ENCODE data around the gene CELF1. TPM values are rescaled to one million over a fixed set of nuclear protein-coding genes. Genes with fewer than 3 reads are reported as not detected.

Gene CELF1
- polyA plus RNA-seq, 1 donor = 71.5 TPM

Other genes starting within 250 kb of the CELF1 start
- 0.49 TPM for gene MYBPC3, start 200.4 kb downstream of the CELF1 start, polyA plus RNA-seq (ENCODE audit: insufficient read length)
- gene SPI1, start 174.6 kb downstream of the CELF1 start, polyA plus RNA-seq (ENCODE audit: insufficient read length) = 11.3 TPM
- 38.8 TPM for gene SLC39A13, start 144.5 kb downstream of the CELF1 start, polyA plus RNA-seq (ENCODE audit: insufficient read length)
- gene PSMC3, start 126.7 kb downstream of the CELF1 start, polyA plus RNA-seq (ENCODE audit: insufficient read length) = 126 TPM
- 126 TPM for gene RAPSN, start 104.0 kb downstream of the CELF1 start, polyA plus RNA-seq (ENCODE audit: insufficient read length)
- 25.4 TPM for gene PTPMT1, start 12.5 kb upstream of the CELF1 start, polyA plus RNA-seq (ENCODE audit: insufficient read length)
- 16.3 TPM for gene KBTBD4, start 25.8 kb upstream of the CELF1 start, polyA plus RNA-seq (ENCODE audit: insufficient read length)
- 86.6 TPM for gene NDUFS3, start 25.9 kb upstream of the CELF1 start, polyA plus RNA-seq (ENCODE audit: insufficient read length)
- gene FAM180B, start 33.5 kb upstream of the CELF1 start, polyA plus RNA-seq (ENCODE audit: insufficient read length) = 3.0 TPM
- 11.6 TPM for gene C1QTNF4, start 41.3 kb upstream of the CELF1 start, polyA plus RNA-seq (ENCODE audit: insufficient read length)
- gene MTCH2, start 89.4 kb upstream of the CELF1 start, polyA plus RNA-seq (ENCODE audit: insufficient read length) = 62.1 TPM
- 0.77 TPM for gene AGBL2, start 162.2 kb upstream of the CELF1 start, polyA plus RNA-seq (ENCODE audit: insufficient read length)
- gene FNBP4, start 214.2 kb upstream of the CELF1 start, polyA plus RNA-seq (ENCODE audit: insufficient read length) = 92.5 TPM